Limb (tissue), 2 donors: ENCODE measurements around the gene FAM199X.
A peak's percentile ranks its signal among the peaks of the same experiment; 100 is the strongest.
"Not testable (repeated sequence)": the region's sequence is repeated elsewhere in the genome, so short reads cannot be mapped to it uniquely, and the experiment has no call there.

Source experiments
- DNase-seq, 2 donors: peaks; one replicate each; pipeline ENCODE4 v3.0.0-alpha.2; 2016; ENCODE audit errors: extremely low spot score in 2 of 2

Gene FAM199X

DNA sequence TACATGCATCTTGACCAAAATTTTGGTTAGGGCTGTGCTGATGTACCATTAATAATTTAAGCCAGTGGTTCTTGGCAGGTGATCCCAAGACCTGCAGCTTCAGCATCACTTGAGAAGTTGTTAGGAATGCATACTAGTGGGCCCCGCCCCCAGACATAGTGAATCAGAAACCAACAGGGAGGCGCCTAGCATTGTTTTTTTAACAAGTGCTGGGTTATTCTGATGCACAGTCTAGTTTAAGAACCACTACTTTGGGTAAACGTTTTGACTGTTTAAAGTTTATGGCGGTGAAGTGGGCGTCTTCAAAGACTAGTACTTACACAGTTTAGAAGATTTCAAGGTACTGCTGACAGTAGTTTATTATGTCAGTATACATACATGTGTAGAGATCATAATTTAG, 23.6 kb downstream of the FAM199X start:
- DNase-seq: no peak

DNA sequence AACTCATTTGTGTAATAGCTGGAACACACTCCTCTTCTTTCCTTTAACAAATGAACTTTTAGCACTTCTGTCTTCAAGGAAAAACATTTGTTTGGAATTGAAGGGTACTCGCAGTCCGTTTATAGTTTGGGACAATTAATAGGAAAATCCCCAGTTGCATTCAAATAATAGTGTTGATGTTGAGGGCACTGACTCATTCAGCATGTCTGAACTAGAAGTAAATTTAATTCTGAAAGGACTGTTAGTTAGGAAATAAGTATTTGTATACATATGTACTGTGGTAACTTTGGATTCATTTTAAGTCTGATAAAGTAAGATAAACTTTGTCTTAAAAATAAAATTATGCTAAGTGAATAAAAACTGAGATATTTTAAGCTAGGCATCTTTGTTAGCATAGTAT, 27.2 kb downstream of the FAM199X start:
- DNase-seq: no peak

DNA sequence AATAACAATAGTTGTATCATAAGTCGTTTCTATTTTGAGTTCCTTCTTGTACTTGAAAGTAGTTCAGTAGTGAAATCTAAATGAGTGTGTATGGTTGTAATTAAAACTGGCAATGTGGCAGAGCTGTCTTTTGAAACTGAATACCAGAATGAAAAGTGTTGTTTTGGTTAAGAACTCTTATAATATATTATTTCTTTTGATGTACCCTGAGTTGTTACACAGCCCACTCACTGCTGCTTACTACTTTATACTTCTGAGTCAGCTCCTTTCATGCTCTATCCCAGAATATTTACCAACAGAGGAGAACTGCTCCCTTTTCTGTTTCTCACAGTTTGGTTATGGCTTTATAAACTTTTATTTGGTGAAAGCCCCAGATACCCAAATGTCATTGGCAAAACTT, 28.8 kb downstream of the FAM199X start:
- no peak for DNase-seq

DNA sequence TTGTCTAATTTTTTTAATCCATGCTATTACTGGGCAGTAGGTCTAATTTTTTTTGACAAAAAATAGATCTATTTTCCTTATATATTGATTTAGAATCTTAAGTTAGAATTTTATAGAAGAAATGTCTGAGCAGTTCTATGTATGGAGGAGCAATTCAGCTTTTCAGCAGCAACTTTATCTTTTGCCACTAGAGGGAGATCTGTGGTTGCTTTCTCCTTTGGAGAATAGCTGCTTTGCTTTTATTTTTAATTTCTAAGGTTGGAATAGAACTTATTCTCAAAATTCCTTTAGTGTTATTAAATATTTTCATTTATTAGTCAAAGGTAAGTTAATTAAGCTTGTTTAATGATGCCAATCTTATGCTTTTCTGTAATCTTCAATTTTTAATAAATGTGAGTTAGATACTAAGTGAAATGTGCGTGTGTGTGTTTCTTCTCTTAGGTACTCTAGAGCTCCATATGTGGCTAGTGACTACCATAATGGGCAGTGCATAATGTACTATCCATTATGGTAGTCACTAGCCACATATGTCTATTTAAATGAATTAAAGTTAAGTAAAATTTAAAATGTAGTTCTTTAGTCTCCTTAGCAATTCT, 29.3 kb downstream of the FAM199X start:
- peak in 1 of 2 donors; percentile 18 for DNase-seq

DNA sequence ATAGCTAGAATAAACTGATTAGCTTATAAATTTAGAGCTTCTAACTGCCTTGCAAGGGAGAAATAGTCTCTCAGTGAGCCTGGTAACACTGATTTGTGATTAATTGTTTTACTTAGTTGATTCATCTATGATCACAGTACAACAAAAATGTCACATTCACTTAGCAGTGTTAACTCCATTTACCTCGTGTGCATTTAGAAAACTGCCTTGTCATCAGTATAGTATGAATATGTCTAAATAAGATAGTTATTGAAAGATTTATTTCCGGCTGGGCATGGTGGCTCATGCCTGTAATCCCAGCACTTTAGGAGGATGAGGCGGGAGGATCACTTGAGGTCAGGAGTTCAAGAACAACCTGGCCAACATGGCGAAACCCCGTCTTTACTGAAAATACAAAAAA, 39.3 kb downstream of the FAM199X start:
- no peak for DNase-seq

DNA sequence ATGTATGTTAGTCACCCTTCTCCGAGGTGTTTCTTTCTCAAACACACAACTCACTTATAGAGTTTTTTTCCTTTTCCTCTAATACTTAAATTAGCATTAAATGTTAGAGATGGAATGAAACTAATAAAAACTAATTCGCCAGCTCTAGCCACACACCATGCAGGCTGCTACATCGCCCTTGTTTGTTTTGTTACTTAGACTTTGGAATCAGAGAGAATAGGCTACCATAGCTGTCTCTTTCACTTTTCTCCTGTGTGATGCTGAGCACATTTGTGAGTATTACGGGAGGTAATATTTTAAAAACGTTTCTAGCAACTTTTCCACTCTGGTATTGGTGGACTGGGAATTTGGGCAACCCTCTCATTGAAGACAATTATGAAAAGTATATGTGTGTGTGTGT, 44.9 kb downstream of the FAM199X start:
- DNase-seq: no peak

DNA sequence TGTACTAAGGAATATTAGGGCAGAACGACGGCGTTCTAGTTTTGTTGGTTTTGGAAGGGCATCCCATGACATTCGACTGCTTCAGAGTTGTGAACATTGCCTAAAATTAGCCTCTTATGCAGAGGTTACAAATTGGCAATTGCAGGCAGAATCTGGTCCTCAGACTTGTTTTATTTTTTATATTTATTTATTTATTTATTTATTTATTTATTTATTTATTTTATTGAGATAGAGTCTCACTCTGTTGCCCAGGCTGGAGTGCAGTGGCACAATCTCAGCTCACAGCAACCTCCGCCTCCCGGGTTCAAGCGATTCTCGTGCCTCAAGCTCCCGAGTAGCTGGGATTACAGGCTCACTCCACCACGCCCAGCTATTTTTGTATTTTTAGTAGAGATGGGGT, 63.8 kb downstream of the FAM199X start:
- DNase-seq: not testable (repeated sequence)
